PC-9 (cell line): Measurements from ENCODE around the gene CGN.

ENCODE experiments used
- EZH2 ChIP-seq: fragments of 200-600 bp; sonication (generic); IDR thresholded peaks from 2 replicates; pipeline ENCODE4 v1.8.0; 2017; ENCODE audit warnings: antibody characterized with exemption, low read depth
- TF ChIP-seq, protein P1 (sequence below): fragments of 200-600 bp; sonication (generic); conservative IDR thresholded peaks from 2 replicates; pipeline ENCODE4 v1.6.1; 2017; ENCODE audit warnings: mixed run types, antibody characterized with exemption, mild to moderate bottlenecking, moderate library complexity

DNA sequence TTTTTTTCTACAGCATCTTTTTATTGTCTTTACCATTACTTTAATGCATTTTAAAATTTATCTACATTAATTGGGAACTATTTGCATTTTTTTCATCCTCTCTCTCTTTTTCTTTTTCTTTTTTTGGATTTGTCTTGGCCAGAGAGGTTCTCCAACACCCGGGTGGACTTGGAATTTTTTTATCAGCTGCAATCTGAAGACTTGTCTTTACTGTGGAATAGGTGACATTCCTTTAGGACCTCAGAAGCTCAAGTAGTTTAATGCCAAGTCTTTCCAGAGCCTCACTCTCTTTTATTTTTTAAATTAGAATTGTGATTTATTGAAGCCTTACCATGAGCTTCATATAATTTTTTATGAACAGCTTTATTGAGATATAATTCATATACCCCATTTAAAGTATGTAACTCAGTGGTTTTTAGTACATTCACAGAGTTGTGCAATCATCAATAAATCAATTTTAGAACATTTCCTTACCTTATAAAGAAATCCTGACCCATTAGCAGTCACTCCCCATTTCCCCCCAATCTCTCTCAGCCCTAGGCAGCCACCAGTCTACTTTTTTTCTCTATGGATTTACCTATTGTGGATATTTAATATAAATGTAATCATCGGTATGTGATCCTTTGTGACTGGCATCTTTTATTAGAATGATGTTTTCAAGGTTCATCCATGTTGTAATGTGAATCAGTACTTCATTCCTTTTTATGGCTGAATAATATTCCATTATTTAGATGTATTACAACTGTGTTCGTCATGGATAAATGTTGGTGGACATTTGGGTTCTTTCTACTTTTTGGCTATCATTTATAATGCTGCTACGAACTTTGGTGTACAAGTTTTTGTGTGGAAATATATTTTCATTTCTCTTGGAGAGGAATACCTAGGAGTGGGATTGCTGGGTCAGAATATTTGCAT is 35.1 kb downstream of the CGN start:
- TF ChIP-seq EZH2, result no peak
- TF ChIP-seq, protein P1, sequence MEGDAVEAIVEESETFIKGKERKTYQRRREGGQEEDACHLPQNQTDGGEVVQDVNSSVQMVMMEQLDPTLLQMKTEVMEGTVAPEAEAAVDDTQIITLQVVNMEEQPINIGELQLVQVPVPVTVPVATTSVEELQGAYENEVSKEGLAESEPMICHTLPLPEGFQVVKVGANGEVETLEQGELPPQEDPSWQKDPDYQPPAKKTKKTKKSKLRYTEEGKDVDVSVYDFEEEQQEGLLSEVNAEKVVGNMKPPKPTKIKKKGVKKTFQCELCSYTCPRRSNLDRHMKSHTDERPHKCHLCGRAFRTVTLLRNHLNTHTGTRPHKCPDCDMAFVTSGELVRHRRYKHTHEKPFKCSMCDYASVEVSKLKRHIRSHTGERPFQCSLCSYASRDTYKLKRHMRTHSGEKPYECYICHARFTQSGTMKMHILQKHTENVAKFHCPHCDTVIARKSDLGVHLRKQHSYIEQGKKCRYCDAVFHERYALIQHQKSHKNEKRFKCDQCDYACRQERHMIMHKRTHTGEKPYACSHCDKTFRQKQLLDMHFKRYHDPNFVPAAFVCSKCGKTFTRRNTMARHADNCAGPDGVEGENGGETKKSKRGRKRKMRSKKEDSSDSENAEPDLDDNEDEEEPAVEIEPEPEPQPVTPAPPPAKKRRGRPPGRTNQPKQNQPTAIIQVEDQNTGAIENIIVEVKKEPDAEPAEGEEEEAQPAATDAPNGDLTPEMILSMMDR, result no peak
